GM19438 (cell line): ENCODE measurements around the gene ANAPC4.
"Not testable (repeated sequence)": the region's sequence is repeated elsewhere in the genome, so short reads cannot be mapped to it uniquely, and the experiment has no call there.

Experiments
- ATAC-seq: cut with Tn5 transposase; IDR thresholded peaks from one replicate; pipeline ENCODE4 v1.9.1; 2021; ENCODE audit warnings: low read depth; ENCODE audit not compliant: unreplicated experiment

The ANAPC4 gene

GRCh38 chr4:25376754-25377571 lies at the start of gene ANAPC4:
Gene ANAPC4 (plus strand): TSS chr4:25377263. CDS start chr4:25377428, 165 bp downstream.
- ATAC-seq: peak; percentile 93

- not testable (repeated sequence) for ATAC-seq
Observed at GRCh38 chr4:25328463-25328862, 48.6 kb upstream of the ANAPC4 start.

- no peak for ATAC-seq
Observed at GRCh38 chr4:25330335-25330734, 46.7 kb upstream of the ANAPC4 start.

- peak; percentile 57 for ATAC-seq
Observed at GRCh38 chr4:25330905-25331808, 45.9 kb upstream of the ANAPC4 start.

- ATAC-seq: no peak
Observed at GRCh38 chr4:25343671-25344070, 33.4 kb upstream of the ANAPC4 start.

- no peak for ATAC-seq
Observed at GRCh38 chr4:25345744-25346143, 31.3 kb upstream of the ANAPC4 start.

GRCh38 chr4:25346913-25347312 lies 30.1 kb upstream of the ANAPC4 start:
- no peak for ATAC-seq

GRCh38 chr4:25347473-25347872 lies 29.6 kb upstream of the ANAPC4 start:
- no peak for ATAC-seq

- no peak for ATAC-seq
Observed at GRCh38 chr4:25347971-25348370, 29.1 kb upstream of the ANAPC4 start.

- ATAC-seq: no peak
Observed at GRCh38 chr4:25350561-25350960, 26.5 kb upstream of the ANAPC4 start.

GRCh38 chr4:25351777-25352416 lies 25.2 kb upstream of the ANAPC4 start:
- ATAC-seq: no peak

GRCh38 chr4:25356068-25356467 lies 21.0 kb upstream of the ANAPC4 start:
- ATAC-seq: no peak

- ATAC-seq: no peak
Observed at GRCh38 chr4:25358515-25359275, 18.4 kb upstream of the ANAPC4 start.

GRCh38 chr4:25361253-25361652 lies 15.8 kb upstream of the ANAPC4 start:
- no peak for ATAC-seq

- no peak for ATAC-seq
Observed at GRCh38 chr4:25367004-25367621, 9.9 kb upstream of the ANAPC4 start.

- no peak for ATAC-seq
Observed at GRCh38 chr4:25367877-25368276, 9.2 kb upstream of the ANAPC4 start.

- ATAC-seq: no peak
Observed at GRCh38 chr4:25368315-25368714, 8.7 kb upstream of the ANAPC4 start.

GRCh38 chr4:25370242-25370641 lies 6.8 kb upstream of the ANAPC4 start:
- ATAC-seq: no peak

- not testable (repeated sequence) for ATAC-seq
Observed at GRCh38 chr4:25372549-25372948, 4.5 kb upstream of the ANAPC4 start.
